IPS DF 4.7 (cell line): ENCODE results near the gene DHX9.

ENCODE experiments used
- DNase-seq: peaks from one replicate; pipeline ENCODE4 v3.0.0-alpha.2; 2013; ENCODE audit warnings: low spot score; ENCODE audit errors: extremely low read depth

Gene DHX9

DNA sequence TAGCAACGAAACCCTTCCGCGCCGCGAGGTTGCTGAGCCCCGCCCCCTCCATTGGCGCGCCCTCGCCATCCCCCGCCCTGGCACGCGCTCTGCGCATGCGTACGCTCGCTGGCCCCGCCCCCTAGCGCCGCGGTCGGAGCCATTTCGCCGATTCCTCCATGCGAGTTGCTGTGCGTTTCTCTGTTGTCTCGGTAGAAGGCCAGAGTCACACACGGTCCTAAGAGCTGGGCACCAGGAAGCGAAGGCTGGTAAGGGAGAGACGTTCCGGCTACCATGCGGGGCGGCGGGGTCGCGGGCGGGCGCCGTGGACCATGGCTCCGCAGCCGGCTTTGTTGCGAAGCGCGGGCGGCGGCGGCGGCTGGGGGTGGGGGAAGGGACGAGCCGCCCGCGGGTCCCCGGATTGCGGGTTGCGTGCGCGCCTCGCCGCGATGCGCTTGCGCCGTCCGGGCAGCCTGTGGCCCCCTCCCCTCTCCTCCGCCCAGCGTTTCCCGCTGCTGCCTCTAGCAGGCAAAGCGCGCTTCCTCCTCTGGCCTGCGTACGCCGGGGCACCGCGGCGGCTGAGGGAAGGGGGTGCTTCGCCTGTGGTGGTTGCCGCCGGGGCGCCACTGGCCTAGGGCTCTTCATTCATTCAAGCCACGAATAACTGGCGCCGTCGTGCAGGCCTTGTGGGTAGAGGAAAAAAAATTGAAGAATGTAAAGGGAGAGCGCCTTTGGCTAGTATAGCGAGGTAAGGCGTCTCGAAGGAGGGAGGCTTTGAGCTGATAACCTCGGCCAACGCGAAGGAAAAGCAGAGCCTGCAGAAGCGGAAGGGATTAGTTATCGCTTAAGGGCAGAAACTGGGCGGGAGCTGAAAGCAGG is at the start of gene DHX9:
DHX9 (plus strand) TSS at position 139 of the 858 bp plus-strand sequence. CDS start 3,220 bp downstream, outside the sequence.
- peak; percentile 30 for DNase-seq

DNA sequence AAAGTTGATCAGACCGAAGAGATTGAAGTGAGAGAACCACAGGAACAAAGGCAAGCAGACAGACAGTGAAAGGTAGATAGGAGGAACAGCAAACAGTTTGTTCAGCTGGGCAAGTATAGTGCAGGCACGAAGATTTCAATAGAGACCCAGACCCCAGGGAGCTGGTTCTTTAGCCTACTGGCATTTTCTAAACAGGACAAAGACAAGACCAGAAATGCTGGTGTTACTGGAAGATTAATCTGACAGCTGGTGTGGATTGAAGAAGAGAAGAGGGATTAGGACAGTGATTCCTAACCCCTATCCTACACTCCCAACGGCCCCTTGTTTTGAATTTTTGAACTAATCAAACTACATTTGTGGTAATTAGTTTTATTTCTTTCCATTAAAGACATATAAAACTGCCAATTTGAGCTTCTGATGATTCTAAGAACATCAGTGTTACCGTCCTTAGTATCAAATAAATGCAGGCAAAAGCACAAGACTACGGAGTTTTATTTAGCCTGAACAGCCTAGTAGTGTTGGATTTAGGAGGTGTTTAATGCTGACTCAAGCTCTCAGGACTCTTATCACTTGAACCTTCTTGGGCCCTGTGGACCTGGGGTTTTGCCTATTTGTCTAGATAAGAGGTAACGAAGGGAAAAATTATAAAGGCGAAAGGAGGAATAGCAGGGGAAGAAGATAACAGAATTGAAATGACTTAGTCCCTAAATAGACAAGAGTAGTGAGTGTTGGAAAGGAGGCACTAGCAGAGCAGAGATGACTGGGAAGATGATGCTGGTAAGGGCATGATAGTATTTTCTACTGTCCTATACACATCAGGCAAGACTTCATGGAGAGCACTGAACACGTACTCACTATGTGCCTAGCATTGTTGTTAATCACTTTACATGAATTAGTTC is 47.6 kb upstream of the DHX9 start:
- DNase-seq, result no peak

DNA sequence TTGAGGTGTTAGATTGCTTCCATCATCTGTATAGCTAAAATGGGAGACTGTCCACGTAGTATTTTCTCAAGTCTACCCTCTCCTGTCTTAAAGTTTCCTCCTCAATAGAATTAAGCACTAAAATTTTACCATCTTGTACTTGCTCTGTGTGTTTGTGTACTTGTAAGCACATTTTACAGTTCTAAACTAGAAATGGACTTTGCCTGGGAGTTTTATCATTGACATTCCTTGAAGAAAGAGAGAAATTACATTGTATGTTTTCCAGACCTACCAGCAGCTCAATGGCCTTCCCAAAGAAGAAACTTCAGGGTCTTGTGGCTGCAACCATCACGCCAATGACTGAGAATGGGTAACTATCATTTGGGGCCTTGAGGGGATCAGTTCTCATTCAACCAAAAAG is 45.1 kb upstream of the DHX9 start:
- DNase-seq, result no peak

DNA sequence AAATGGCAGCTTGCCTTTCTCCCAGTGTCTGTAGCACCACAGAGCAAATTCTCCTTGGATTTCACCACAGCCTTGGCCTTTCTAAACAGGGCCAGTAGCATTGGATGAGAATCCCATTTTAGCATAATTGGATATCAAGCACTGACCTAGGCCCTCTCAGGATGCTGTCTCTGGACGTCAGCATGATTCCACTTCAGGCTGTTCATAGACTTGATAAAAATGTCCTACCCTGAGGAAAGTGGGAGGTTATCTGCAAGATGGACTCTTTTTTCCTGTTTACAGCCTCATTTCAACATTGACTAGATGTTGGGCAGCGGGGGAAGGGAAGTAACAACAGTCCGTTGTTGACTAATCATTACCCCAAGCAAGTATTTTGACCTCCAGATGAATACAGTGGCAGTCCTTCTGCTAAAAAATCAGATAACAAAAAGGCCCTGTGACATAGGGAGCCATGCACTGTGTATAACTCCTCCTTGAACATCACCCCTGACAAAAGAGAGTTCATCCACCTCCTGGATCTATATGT is 44.4 kb upstream of the DHX9 start:
- no peak for DNase-seq

DNA sequence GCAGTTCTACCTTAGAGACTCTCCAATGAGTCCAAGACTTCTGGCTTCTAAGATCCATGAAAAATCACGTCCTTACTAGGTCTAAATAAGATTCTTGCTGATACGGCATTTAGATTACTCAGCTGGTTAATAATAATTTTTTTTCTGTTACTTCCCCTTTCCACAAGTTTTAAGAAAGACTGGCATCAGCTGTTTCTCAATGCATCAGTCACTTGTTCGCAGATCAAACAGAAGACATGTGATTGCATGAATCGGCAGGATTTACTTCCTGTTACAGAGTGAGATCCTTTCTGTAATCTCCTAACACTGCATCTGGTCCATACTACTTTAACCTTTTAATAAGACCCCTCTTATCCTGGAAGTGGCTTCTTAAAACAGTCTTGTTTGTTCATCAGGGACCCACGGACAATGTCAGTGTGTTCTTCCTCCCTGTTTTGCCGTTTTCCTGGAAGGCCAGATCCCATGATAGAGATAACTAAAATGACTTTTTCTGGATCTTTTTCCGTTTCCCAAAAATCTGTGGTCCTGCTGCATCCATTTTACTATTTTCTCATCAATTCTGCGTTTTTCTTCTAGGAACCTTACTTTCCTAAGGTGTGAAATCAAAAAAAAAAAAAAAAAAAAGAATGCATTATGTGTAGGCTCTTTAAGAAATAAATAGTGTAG is 43.5 kb upstream of the DHX9 start:
- DNase-seq, result no peak

DNA sequence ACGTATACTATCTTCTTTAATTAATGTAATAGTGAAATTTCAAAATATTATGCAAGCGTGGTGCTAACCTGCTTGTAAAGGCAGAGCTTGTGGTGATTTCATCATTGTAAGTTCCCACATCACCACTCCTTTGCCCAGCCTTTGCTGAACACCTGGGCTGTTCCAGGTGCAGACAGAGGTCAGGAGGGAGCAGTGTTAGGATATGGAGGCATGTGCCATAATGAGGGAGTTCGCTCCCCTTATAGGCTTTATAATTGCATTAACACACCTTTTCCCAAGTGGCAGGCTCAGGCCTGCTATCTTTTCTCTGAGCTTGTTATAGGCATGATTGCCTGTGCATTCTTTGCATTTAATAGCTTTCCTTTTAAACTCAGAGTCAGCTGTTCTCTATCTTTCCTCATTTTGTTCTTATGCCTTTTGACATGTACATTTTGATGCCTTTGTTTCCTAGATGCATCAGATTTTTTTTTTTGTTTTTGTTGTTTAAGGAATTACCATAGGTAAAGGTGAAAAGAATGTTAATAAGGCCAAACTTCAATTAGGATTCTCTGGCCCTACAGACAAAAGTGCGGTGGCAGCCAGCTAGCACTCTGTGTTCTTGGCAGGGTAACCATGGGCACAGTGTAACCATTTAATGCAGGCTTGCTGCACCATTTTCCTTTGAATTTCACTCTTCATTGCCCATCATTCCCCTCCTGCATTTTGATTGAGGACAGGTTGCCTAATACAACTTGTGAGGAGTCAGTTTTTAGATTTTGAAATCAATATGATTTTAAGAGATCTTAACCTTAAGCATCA is 36.9 kb upstream of the DHX9 start:
- DNase-seq, result no peak

DNA sequence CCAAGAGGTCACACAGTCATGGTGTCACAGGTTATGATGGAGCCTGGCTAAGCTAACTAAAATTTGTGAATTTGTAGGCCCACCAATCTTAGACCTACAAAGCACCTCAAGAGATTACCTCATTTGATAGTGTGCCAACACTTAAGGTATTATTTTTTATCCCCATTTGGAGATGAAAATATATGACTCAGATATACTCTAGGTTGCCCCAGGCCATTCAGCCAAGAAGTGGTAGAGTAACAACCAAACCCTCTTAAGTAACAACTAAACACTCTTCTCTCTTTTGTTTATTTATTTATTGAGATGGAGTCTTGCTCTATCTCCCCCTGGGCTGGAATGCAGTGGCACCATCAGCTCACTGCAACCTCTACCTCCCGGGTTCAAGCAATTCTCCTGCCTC is 35.3 kb upstream of the DHX9 start:
- no peak for DNase-seq

DNA sequence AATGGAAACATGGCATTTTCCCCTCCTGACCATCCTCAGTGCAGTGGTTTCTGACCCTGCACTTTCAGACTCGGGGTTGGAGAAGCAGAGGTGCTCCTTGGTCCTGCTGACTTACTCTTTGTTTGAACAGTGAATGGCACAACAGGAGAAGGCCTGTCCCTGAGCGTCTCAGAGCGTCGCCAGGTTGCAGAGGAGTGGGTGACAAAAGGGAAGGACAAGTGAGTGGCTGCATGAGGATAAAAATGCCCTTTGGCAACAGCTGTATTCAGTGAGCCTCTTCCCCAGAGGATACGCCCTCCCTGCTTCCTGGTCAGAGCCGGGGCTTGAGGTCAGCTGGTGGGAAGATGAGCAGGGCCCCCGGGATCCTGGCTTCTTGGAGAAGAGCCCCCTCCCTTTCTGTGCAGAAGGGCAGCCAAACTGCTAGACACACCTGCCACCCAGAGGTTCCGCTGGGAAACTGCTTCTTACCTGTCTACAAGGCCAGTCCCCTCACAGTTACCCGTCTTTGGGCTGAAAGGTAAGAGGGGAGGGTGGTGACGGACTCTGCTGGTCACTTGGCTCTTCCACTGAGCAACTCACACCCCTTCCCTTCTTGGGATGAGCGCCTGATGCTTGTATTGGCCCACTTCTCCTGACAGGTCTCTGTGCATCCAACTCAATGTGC is 33.0 kb upstream of the DHX9 start:
- DNase-seq, result no peak

DNA sequence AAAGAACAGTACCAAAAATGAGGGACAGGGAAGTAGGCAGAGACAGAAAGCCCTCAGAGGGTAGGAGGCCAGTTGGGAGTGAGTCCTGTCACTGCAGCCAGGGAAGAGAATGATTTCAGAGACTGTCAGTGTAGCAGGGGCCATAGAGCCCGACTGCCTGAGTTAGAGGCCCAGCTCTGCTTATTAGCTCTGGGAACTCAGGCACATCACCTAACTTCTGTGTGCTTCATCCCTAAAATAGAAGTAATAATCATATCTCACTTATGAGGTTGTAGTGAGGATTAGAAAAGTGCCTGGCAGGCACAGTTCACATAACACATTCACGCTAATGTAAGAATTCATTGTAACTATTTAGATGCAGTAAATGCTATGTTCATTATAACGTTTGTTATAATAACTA is 31.2 kb upstream of the DHX9 start:
- no peak for DNase-seq

DNA sequence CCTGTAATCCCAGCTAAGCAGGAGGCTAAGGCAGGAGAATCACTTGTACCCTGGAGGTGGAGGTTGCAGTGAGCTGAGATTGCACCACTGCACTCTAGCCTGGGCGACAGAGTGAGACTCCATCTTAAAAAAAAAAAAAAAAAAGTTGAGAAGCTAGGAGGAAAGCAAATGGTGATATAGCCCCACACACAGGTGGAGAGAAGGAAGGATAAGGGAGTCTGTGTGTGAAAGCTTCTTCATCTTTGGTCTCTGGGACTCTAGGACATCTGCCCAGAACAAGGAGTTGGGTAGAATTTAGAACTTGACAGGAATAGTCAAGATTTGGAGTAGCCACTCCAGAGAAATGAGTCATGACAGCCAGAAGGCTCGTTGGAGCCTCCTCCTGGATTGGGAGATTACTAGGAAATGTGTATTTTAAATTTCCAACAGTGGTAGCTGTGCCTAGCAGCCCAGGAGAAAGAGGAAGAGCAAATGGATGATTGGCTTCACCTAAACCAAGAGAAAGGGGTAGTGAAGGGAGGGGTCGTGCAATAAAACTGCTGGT is 29.7 kb upstream of the DHX9 start:
- DNase-seq, result no peak

DNA sequence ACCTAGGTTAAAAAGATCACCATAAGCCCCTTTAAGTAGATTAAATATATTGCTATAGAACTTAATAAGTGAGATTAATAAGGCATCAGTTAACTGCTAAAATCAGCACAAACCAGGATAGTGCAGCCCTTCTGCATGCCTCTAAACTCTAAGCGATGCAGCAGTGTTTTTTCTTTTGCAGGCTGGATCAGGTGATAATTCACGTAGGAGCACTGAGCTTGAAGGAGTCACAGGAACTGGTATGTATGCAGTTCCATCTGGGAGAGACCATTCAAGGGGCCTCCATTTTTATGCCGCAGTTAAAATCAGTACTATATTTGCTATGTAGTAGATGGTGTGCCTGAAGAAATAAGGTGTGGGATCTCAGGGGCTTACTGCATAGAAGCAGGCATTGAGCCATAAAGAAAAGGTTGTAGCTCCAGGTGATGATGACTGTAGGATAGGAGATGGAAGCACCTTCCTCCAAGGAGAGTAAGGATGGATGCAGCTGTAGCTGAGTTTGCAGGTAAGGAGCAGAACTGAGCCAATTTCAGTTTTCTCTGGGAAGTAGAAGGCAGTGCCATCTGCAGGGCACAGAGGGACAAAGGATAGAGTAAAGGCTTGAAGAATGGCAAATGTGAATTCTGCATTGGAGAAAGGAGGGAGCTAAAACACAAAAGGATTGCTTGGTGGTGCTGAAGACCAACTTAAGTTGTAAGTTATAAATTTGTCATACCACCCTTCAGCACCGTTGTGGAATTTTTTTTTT is 27.0 kb upstream of the DHX9 start:
- DNase-seq, result no peak

DNA sequence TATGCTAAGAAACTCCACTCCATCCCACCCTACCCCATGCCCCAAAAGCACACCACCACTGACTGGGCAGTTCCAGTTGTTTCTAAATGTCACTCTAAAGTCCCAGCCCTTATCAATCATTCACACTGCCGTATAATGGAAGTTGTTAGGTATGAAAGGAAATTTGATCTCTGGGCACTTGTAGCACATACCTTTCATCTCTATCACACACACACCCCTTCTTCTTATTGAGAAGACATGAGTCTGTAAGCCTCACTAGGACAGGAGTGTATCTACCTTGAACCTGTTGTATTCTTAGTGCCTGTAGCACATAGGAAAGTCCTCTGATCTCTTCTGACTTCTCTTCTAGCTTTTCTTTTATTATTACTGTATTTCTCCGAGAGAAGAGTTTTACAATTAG is 22.3 kb upstream of the DHX9 start:
- no peak for DNase-seq

DNA sequence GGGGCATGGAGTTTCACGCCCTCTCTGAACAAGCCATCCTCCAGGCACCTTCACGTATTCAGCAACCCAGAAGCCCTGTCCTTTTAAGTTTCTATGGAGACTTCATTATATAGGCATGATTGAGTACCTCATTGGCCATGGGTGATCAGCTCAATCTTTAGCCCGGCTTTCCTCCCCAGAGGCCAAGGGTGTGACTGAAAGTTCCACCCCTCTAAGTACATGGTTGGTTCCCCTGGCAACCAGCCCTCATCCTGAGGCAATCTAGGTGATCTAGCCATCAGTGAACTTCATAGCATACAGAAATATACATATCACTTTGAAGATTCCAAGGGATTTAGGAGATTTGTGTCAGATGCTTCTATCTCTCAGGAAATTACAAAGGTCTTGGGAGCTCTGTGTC is 21.3 kb upstream of the DHX9 start:
- DNase-seq, result no peak

DNA sequence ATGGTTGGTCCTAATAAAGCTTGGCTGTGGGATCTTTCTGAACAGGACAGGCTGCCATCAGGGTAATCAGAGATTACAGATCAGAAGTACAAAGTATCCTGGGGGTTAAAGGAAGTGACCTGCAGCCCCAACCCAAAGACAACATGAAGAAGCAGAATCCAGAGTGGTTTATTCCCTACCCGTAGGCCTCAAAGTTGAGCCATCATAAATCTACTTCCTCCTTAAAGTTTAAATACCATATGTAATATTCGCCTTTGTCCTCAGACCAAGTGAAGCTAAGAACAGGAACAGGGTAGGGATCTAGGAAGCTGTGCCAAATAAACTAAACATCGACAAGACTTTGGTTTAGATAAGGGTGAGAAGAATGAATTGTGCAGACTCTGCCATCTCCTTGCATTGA is 15.9 kb upstream of the DHX9 start:
- DNase-seq, result no peak

DNA sequence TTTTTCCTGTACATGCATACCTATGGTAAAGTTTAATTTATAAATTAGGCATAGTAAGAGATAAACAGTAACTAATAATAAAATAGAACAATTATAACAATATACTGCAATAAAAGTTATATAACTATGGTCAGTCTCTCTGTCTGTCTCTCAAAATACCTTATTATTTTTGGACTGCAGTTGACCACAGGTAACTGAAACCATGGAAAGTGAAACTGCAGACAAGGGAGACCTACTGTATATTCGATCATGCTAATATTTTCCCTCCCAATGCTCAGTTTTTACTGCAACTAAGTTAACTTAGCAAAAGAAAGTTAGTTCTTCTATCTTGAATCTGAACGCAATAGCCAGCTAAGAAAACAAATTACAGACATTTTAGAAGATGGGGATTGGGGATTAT is 12.3 kb upstream of the DHX9 start:
- no peak for DNase-seq

DNA sequence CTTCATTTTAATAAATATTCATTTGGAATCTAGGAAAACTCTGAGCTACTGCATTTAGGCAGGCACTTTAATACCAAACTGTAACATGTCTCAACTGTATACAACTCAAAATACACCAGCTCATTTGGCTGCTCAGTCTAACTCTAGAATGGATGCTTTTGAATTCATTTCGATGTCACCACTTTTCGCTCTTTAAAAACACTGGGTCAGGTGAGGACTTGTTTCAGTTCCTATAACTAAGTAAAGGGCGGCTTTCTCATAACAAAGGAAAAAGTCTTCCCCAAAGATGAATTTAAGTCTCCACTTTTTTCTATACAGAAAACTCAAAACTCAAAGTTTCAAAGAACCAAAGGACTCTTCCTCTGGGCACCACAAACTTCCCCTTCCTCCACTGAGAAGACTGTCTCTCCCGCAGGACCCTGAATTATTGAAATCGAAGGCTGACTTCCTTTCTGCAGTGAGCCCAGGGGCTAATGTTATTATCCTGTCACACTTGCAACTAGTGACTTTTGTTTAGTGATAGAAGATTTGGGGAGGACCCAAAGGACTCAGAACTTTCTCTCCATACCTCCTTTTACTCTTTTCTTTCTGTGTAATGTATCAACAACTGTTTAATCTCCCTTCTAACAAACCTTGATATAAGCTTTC is 9.7 kb upstream of the DHX9 start:
- no peak for DNase-seq

DNA sequence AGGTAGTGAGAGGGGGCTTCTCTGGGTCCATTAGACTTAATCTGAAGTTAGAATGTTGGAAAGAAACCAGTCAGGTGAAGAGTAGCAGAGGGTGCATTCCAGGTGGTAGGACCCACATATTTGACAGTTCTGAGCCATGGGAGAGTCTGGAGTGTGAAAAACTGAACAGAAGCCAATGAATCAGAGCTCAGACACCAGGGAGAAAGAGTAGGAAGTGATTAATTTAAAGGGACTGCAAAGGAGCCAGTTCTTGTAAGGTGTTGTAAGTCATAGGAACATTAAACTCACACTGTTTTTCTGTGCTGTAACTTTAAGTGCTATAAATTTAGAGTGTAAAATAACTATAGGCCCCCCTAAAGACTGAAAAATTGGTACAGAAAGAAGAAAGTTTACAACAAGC is 5.9 kb upstream of the DHX9 start:
- no peak for DNase-seq

DNA sequence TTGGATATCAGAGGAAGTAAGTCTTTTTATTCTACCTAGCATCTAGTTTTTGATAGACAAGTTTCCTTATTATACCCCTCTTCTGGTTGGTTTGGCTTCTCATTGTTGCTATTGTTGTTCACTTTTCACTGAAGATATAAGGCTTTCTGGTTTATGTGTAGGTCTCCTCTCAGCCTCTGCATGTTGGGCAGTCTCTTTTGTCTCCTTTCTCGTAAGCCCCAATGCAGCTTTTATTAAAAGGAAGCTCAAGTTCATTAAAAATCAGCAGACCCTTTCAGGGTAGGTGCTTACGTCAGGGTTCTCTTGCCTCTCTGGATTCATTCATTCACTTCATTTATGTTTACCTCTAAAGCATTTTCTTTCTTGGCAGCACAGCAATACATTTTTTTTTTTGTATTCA is 4.8 kb upstream of the DHX9 start:
- no peak for DNase-seq

DNA sequence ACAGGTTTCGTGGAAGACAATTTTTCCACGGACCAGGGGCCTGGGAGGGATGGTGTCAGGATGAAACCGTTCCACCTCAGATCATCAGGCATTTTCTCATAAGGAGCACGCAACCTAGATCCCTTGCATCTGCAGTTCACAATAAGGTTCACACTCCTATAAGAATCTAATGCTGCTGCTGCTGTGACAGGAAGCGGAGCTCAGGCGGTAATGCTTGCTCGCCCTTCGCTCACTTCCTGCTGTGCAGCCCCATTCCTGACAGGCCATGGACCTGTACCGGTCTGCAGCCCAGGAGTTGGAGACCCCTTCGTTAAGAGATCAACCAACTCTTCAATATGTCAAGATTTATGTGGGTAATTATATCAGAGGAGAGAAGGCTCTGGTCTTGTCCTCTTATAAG is 3.3 kb upstream of the DHX9 start:
- DNase-seq, result no peak
